ENCODE results near the gene ITPKB.

The ITPKB gene

GRCh38 chr1:226633541-226634165 lies 105.4 kb downstream of the ITPKB start:
- ChIA-PET CTCF (interaction anchor here (0.6 to 21.4 kb wide), 26 partner anchors 7 to 814 kb away, joined by 3 to 424 read pairs (median 5); no protein-coding TSS in a partner anchor), POLR2A (no interaction called here)
- no peak for TF ChIP-seq CTCF (IDR thresholded peaks at IDR 0.05; ENCODE audit: insufficient read depth, low read length, missing control alignments)
- DNase-seq (ENCODE audit: low read depth, low spot score), result no peak
- no peak overlapping the region for H3K4me3 ChIP-seq (ENCODE audit: low read depth, low read length)

- ChIA-PET CTCF (interaction anchor here (0.8 to 21.4 kb wide), 17 partner anchors 9 to 815 kb away, joined by 3 to 424 read pairs (median 5); no protein-coding TSS in a partner anchor), POLR2A (no interaction called here)
- no peak for DNase-seq (ENCODE audit: low read depth, low spot score)
- no peak overlapping the region for H3K4me3 ChIP-seq (ENCODE audit: low read depth, low read length)
- TF ChIP-seq CTCF (IDR thresholded peaks at IDR 0.05; ENCODE audit: insufficient read depth, low read length, missing control alignments), result no peak
Measured at GRCh38 chr1:226632922-226633351, 106.1 kb downstream of the ITPKB start.

- H3K4me3 ChIP-seq (ENCODE audit: low read depth, low read length), result no peak overlapping the region
- CTCF ChIA-PET, result interaction anchor here (0.9 to 21.4 kb wide), 10 partner anchors 8 to 335 kb away, joined by 3 to 424 read pairs (median 6); no protein-coding TSS in a partner anchor
- no peak for TF ChIP-seq CTCF (IDR thresholded peaks at IDR 0.05; ENCODE audit: insufficient read depth, low read length, missing control alignments)
- no peak for DNase-seq (ENCODE audit: low read depth, low spot score)
- POLR2A ChIA-PET, result no interaction called here
Measured at GRCh38 chr1:226632169-226632879, 106.8 kb downstream of the ITPKB start.

GRCh38 chr1:226631229-226632000 lies 107.7 kb downstream of the ITPKB start:
- no peak for DNase-seq (ENCODE audit: low read depth, low spot score)
- ChIA-PET CTCF (interaction anchor here (0.9 to 21.4 kb wide), 7 partner anchors 11 to 336 kb away, joined by 3 to 424 read pairs (median 5); no protein-coding TSS in a partner anchor), POLR2A (no interaction called here)
- no peak overlapping the region for H3K4me3 ChIP-seq (ENCODE audit: low read depth, low read length)
- TF ChIP-seq CTCF (IDR thresholded peaks at IDR 0.05; ENCODE audit: insufficient read depth, low read length, missing control alignments), result no peak

GRCh38 chr1:226630592-226630991 lies 108.5 kb downstream of the ITPKB start:
- H3K4me3 ChIP-seq (ENCODE audit: low read depth, low read length), result no peak overlapping the region
- CTCF ChIA-PET, result interaction anchor here (1.5 to 21.4 kb wide), 4 partner anchors 12 to 194 kb away, joined by 5 to 424 read pairs (median 18); no protein-coding TSS in a partner anchor
- POLR2A ChIA-PET, result no interaction called here
- no peak for TF ChIP-seq CTCF (IDR thresholded peaks at IDR 0.05; ENCODE audit: insufficient read depth, low read length, missing control alignments)
- DNase-seq (ENCODE audit: low read depth, low spot score), result no peak

All from AG04449 (cell line).